Mesothelial cell of epicardium (in vitro differentiated cells): ENCODE data around the gene MTHFD1. TPM values are rescaled to one million over a fixed set of nuclear protein-coding genes. Genes with fewer than 3 reads are reported as not detected.
A peak's percentile ranks its signal among the peaks of the same experiment; 100 is the strongest.

Experiments used
- DNase-seq, 2 experiments: peaks; one replicate each; pipeline ENCODE4 v3.0.0; 2021; ENCODE audit warnings: low spot score in 2 of 2; ENCODE audit not compliant: unreplicated experiment in 2 of 2
- H3K27ac Mint-ChIP-seq: 2 replicates; pipeline ENCODE4 v1.8.0; 2021; ENCODE audit warnings: mixed read lengths
- H3K27me3 Mint-ChIP-seq: 2 replicates; pipeline ENCODE4 v1.8.0; 2021; ENCODE audit warnings: low read depth, mixed read lengths
- H3K36me3 Mint-ChIP-seq: 2 replicates; pipeline ENCODE4 v1.8.0; 2021; ENCODE audit warnings: mixed read lengths
- H3K4me1 Mint-ChIP-seq: 2 replicates; pipeline ENCODE4 v1.8.0; 2021; ENCODE audit warnings: mixed read lengths
- H3K4me3 Mint-ChIP-seq: 2 replicates; pipeline ENCODE4 v1.8.0; 2021; ENCODE audit warnings: mild to moderate bottlenecking, moderate library complexity, mixed read lengths
- H3K9me3 Mint-ChIP-seq: 2 replicates; pipeline ENCODE4 v1.8.0; 2021; ENCODE audit warnings: mixed read lengths
- total RNA-seq: library from RNA; stranded (reverse); gene quantifications from 3 replicates; pipeline ENCODE4 v1.2.1, GENCODE V29; 2021
- TF ChIP-seq, protein P1 (sequence below): fragments of 200-600 bp; sonication (generic); IDR thresholded peaks from one replicate; pipeline ENCODE4 v1.5.0; 2021; ENCODE audit warnings: antibody characterized with exemption; ENCODE audit not compliant: unreplicated experiment

MTHFD1 gene
- total RNA-seq, 1 donor from 2014 or later, result 43.3 TPM

DNA sequence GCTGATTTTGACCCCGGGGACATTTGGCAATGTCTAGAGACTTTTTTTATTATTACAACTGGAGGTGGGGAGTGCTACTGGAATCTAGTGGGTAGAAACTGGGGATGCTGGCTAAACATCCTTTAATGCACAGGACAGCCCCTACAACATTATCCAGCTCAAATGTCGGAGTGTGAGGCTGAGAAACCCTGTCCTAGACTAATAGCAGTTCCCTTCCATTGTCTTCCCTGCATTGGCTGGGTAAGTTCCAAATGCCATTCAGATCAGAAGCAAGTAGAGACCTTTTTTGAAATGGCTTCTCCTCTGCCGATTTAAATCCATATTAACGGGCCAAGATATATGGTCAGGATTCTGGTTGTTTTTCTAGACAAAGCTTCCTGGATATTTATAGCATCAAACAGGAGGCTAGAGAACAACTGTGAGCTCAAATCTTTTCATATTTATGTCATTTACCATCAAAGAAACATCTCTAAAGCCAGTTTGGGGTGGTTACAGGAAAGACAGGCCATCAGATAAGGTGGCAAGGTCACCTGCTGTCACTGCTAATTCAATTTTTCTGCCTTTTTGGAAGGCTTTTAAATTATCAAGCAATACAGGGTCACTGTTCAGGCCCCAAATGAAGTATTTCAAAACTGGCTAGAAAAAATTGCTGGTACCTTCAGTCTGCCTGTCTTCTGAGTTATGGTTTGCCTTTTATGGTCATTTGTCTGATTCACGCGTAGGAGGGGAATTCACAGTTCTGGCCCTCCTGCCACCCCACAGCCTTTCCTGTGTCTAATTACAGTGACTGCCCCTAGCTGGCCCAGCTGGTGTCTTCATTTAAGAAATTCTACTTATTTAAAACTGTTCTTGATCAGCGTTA lies 57.1 kb downstream of the MTHFD1 start:
- Mint-ChIP-seq H3K27me3 (no peaks in the 10 kb centered on the region), H3K4me3 (no peak overlapping the region), H3K36me3 (peaks cover 28% of the 10 kb centered on the region), H3K9me3 (no peaks in the 10 kb centered on the region), H3K27ac (peak overlapping the region; percentile 75), H3K4me1 (peaks cover 25% of the 10 kb centered on the region)
- TF ChIP-seq, protein P1, sequence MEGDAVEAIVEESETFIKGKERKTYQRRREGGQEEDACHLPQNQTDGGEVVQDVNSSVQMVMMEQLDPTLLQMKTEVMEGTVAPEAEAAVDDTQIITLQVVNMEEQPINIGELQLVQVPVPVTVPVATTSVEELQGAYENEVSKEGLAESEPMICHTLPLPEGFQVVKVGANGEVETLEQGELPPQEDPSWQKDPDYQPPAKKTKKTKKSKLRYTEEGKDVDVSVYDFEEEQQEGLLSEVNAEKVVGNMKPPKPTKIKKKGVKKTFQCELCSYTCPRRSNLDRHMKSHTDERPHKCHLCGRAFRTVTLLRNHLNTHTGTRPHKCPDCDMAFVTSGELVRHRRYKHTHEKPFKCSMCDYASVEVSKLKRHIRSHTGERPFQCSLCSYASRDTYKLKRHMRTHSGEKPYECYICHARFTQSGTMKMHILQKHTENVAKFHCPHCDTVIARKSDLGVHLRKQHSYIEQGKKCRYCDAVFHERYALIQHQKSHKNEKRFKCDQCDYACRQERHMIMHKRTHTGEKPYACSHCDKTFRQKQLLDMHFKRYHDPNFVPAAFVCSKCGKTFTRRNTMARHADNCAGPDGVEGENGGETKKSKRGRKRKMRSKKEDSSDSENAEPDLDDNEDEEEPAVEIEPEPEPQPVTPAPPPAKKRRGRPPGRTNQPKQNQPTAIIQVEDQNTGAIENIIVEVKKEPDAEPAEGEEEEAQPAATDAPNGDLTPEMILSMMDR, result no peak
- DNase-seq, result no peak

DNA sequence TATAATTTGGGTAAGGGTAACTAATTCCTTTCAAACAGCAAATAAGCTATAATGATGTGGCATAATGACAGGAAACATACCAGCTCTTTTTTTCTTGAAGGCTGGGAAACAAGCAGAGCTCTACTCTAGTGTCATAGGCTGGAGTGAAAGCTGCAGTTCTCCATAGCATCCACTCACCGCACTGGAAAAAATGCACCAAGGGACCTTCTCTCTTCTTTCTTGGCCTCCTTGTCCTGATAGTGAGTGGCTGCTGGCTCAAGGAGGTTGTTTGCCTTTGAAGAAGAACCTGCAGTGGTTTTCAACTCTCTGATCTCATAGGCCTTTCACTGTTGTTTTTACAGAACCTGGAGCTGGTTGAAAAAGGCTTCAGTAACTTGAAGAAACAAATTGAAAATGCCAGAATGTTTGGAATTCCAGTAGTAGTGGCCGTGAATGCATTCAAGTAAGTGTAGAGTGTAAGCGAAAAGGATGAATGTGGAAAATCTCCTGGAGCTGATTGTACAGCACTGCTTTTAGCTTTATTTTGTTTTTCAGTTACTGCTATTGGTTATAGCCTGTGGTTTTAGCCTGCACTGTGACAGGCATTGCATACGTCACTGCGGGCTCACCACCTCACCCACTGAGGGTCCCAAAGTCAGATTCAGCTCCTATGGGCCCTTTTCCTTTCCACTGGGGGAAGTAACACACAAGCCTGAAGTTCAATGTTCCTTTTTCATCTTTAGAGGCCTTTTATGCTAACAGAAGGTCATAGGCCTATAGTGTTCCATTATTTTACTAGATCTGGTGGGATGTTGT lies 59.9 kb downstream of the MTHFD1 start:
- TF ChIP-seq, protein P1, result no peak
- H3K27me3 Mint-ChIP-seq, result no peaks in the 10 kb centered on the region
- no peak overlapping the region for H3K4me3 Mint-ChIP-seq
- peak overlapping the region; percentile 14 for H3K27ac Mint-ChIP-seq
- peaks cover 19% of the 10 kb centered on the region for H3K36me3 Mint-ChIP-seq
- peaks cover 25% of the 10 kb centered on the region for H3K4me1 Mint-ChIP-seq
- DNase-seq, result no peak
- H3K9me3 Mint-ChIP-seq, result no peaks in the 10 kb centered on the region

DNA sequence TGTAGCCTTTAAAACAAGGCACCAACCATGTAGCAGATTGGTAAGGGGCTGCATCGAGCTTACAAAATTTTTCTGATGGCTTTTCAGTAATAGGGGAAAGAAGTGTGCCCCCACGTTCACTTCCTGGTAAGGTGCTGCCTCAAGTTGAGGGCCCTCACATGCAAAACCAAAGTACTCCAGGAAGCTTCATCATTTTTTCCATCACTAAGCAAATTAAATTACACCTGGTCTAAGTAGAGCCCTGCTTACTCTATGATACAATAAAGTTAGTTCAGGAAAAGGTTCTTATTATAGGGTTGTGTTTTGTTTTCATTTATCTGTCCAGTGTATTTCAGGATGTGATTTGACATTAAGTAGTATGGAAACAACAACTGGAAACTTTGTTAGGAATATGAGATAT lies 62.1 kb downstream of the MTHFD1 start:
- H3K4me3 Mint-ChIP-seq, result no peak overlapping the region
- no peaks in the 10 kb centered on the region for H3K9me3 Mint-ChIP-seq
- H3K4me1 Mint-ChIP-seq, result peaks cover 18% of the 10 kb centered on the region
- no peaks in the 10 kb centered on the region for H3K27me3 Mint-ChIP-seq
- no peak for DNase-seq
- H3K36me3 Mint-ChIP-seq, result peaks cover 18% of the 10 kb centered on the region
- H3K27ac Mint-ChIP-seq, result no peak overlapping the region
- TF ChIP-seq, protein P1, result no peak

DNA sequence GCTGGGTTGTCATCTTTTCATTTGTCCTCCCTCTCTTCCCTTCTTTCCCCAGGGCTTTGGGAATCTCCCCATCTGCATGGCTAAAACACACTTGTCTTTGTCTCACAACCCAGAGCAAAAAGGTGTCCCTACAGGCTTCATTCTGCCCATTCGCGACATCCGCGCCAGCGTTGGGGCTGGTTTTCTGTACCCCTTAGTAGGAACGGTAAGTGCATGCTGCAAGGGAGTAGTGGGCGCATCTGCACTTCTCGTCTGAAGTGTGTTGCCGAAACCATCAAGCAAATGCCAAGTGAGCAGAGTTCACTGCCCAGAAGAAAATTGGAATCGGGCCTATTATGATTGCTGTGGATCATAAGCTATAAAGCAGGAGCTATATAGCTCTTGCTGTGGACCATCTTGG lies 66.5 kb downstream of the MTHFD1 start:
- TF ChIP-seq, protein P1, result no peak
- Mint-ChIP-seq H3K27me3 (no peaks in the 10 kb centered on the region), H3K4me1 (no peaks in the 10 kb centered on the region), H3K9me3 (no peaks in the 10 kb centered on the region), H3K36me3 (peaks cover 18% of the 10 kb centered on the region), H3K27ac (no peak overlapping the region), H3K4me3 (no peak overlapping the region)
- DNase-seq, result no peak

DNA sequence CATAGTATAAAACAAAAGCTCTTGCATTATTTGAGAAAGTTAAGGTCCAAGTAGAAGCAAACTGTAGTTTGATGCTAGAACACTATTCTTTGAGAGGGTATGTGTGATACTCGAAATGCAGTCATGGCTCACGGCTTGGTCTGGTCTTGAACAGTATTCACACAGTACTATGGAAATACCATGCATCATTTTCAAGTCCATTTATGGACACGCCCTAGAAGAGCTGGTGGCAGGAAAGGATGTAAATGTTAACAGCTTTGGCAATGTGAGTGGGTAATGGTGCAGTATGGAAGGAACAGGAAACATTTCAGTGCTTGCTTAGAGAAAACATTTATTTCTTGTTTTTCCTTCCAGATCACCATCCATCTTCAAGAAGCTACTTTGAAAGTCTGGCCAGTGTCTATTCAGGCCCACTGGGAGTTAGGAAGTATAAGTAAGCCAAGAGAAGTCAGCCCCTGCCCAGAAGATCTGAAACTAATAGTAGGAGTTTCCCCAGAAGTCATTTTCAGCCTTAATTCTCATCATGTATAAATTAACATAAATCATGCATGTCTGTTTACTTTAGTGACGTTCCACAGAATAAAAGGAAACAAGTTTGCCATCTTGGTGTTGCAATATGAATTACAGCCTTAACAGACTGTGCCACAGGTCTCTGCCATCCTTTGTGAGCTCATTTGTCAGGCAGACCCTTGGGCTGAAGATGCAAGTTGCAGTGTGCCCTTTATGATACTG lies 71.4 kb downstream of the MTHFD1 start:
- DNase-seq, result no peak
- no peaks in the 10 kb centered on the region for H3K9me3 Mint-ChIP-seq
- TF ChIP-seq, protein P1, result no peak
- H3K27ac Mint-ChIP-seq, result no peak overlapping the region
- H3K4me3 Mint-ChIP-seq, result no peak overlapping the region
- no peaks in the 10 kb centered on the region for H3K27me3 Mint-ChIP-seq
- H3K4me1 Mint-ChIP-seq, result peaks cover under 1% of the 10 kb centered on the region
- H3K36me3 Mint-ChIP-seq, result peaks cover 11% of the 10 kb centered on the region
